IMR-90 (cell line): ENCODE data around the gene EGFR. TPM values are rescaled to one million over a fixed set of nuclear protein-coding genes. Genes with fewer than 3 reads are reported as not detected.

Source experiments
- ATAC-seq: fragments of 200-7000 bp; cut with Tn5 transposase; 2 replicates; pipeline ENCODE4 v1.9.1; 2020; ENCODE audit warnings: low read depth, mild to moderate bottlenecking, moderate library complexity
- BruUV-seq: library from RNA; stranded (reverse); fragments of 400-500 nt; replicated peaks from 2 replicates; lab custom pipeline; 2021; lab: Mats Ljungman, UMichigan
- CTCF ChIA-PET: fragments of 300-600 bp; formaldehyde crosslinking; extraction: SDS; loops from one replicate; lab custom pipeline; 2021; ENCODE audit warnings: antibody characterized with exemption; lab: Yijun Ruan, JAX
- POLR2A ChIA-PET: fragments of 300-600 bp; sonication (Branson Sonifier 250); formaldehyde crosslinking; loops from one replicate; lab custom pipeline; 2022; ENCODE audit warnings: antibody characterized with exemption; ENCODE audit not compliant: unreplicated experiment; lab: Charles Lee
- DNase-seq: peaks from one replicate; pipeline ENCODE4 v3.0.0; 2013
- H2AFZ ChIP-seq: replicated peaks from 2 replicates; pipeline ENCODE3; 2013; ENCODE audit warnings: low read length, mild to moderate bottlenecking; ENCODE audit not compliant: poor library complexity
- H2AK5ac ChIP-seq: 2 replicates; pipeline ENCODE4 v1.6.1; 2013; ENCODE audit warnings: low read depth, low read length, inconsistent platforms
- H2AK9ac ChIP-seq: replicated peaks from 2 replicates; pipeline ENCODE3; 2013; ENCODE audit warnings: mild to moderate bottlenecking, low read depth, low read length, moderate library complexity; ENCODE audit not compliant: poor library complexity
- H2BK120ac ChIP-seq: 2 replicates; pipeline ENCODE4 v1.6.1; 2013; ENCODE audit warnings: low read depth, low read length, inconsistent platforms
- H2BK15ac ChIP-seq: 3 replicates; pipeline ENCODE4 v1.6.1; 2013; ENCODE audit warnings: low read depth, low read length, inconsistent platforms
- H2BK20ac ChIP-seq: 2 replicates; pipeline ENCODE4 v1.6.1; 2013; ENCODE audit warnings: low read depth, mild to moderate bottlenecking, inconsistent platforms, low read length, moderate library complexity
- H2BK5ac ChIP-seq: 2 replicates; pipeline ENCODE4 v1.6.1; 2013; ENCODE audit warnings: mild to moderate bottlenecking, low read depth, low read length, inconsistent platforms; ENCODE audit not compliant: poor library complexity, severe bottlenecking
- H3K14ac ChIP-seq: replicated peaks from 2 replicates; pipeline ENCODE4 v1.6.1; 2013; ENCODE audit warnings: low read depth, low read length, inconsistent platforms
- H3K18ac ChIP-seq: 2 replicates; pipeline ENCODE4 v1.6.1; 2013; ENCODE audit warnings: low read depth, low read length, control low read depth
- H3K23ac ChIP-seq: 2 replicates; pipeline ENCODE4 v1.6.1; 2013; ENCODE audit warnings: low read depth, low read length, inconsistent platforms
- H3K27ac ChIP-seq: 2 replicates; pipeline ENCODE4 v1.5.1; 2013; ENCODE audit warnings: mild to moderate bottlenecking, control low read depth, low read length; ENCODE audit not compliant: insufficient read depth
- H3K27me3 ChIP-seq: 2 replicates; pipeline ENCODE4 v1.6.1; 2013; ENCODE audit warnings: low read length; ENCODE audit not compliant: control insufficient read depth, insufficient read depth
- H3K36me3 ChIP-seq: 2 replicates; pipeline ENCODE4 v1.6.1; 2013; ENCODE audit warnings: low read length, mixed read lengths; ENCODE audit not compliant: control insufficient read depth, insufficient read depth
- H3K4ac ChIP-seq: 2 replicates; pipeline ENCODE4 v1.6.1; 2013; ENCODE audit warnings: low read depth, low read length, inconsistent platforms
- H3K4me1 ChIP-seq: 2 replicates; pipeline ENCODE4 v1.6.1; 2013; ENCODE audit warnings: low read length, mixed read lengths; ENCODE audit not compliant: control insufficient read depth, insufficient read depth
- H3K4me2 ChIP-seq: 2 replicates; pipeline ENCODE4 v1.6.1; 2013; ENCODE audit warnings: low read depth, mild to moderate bottlenecking, control low read depth, low read length, moderate library complexity
- H3K4me3 ChIP-seq: 2 replicates; pipeline ENCODE4 v1.5.1; 2013; ENCODE audit warnings: low read depth, mild to moderate bottlenecking, control low read depth, low read length, moderate library complexity; ENCODE audit not compliant: insufficient read depth
- H3K56ac ChIP-seq: 2 replicates; pipeline ENCODE4 v1.6.1; 2013; ENCODE audit warnings: low read length, inconsistent platforms; ENCODE audit not compliant: insufficient read depth; ENCODE audit errors: extremely low read depth
- H3K79me1 ChIP-seq, 2 experiments: 2 replicates each; pipeline ENCODE4 v1.6.1; 2013; ENCODE audit warnings: low read length in 2 of 2, inconsistent platforms in 1 of 2, low read depth in 1 of 2
- H3K9ac ChIP-seq: 2 replicates; pipeline ENCODE4 v1.6.1; 2013; ENCODE audit warnings: low read depth, low read length, control low read depth
- H3K9me1 ChIP-seq: 2 replicates; pipeline ENCODE4 v1.6.1; 2013; ENCODE audit warnings: low read length, inconsistent platforms; ENCODE audit not compliant: insufficient read depth
- H3K9me3 ChIP-seq: 2 replicates; pipeline ENCODE4 v1.6.1; 2013; ENCODE audit warnings: low read length; ENCODE audit not compliant: control insufficient read depth, insufficient read depth
- H4K20me1 ChIP-seq: 2 replicates; pipeline ENCODE4 v1.6.1; 2013; ENCODE audit warnings: low read length, inconsistent platforms; ENCODE audit not compliant: insufficient read depth
- H4K5ac ChIP-seq: 2 replicates; pipeline ENCODE4 v1.6.1; 2013; ENCODE audit warnings: mild to moderate bottlenecking, low read depth, low read length, control low read depth
- H4K8ac ChIP-seq, 2 experiments: 2 replicates each; pipeline ENCODE4 v1.6.1; 2013; ENCODE audit warnings: low read depth in 2 of 2, low read length in 2 of 2, control low read depth in 1 of 2, inconsistent platforms in 1 of 2
- H4K91ac ChIP-seq: 2 replicates; pipeline ENCODE4 v1.6.1; 2013; ENCODE audit warnings: low read depth, low read length, inconsistent platforms; ENCODE audit not compliant: insufficient read depth
- CHD1 ChIP-seq: IDR thresholded peaks from 2 replicates; pipeline ENCODE4 v1.6.1; 2012; ENCODE audit warnings: low read depth, low read length, improper control_type of control experiment
- ELK1 ChIP-seq: fragments of 150-350 bp; IDR thresholded peaks from 2 replicates; pipeline ENCODE4 v1.6.1; 2016; ENCODE audit warnings: low read depth, mild to moderate bottlenecking, low read length, moderate library complexity, borderline replicate concordance
- MAZ ChIP-seq: IDR thresholded peaks from 2 replicates; pipeline ENCODE4 v1.6.1; 2012; ENCODE audit warnings: low read depth, mild to moderate bottlenecking, low read length, improper control_type of control experiment, moderate library complexity, borderline replicate concordance
- RAD21 ChIP-seq: IDR thresholded peaks from 2 replicates; pipeline ENCODE4 v1.6.1; 2012; ENCODE audit warnings: low read length, improper control_type of control experiment
- WGBS, 2 experiments: methylation state at CpG; one replicate each; pipeline versions ENCODE4 v1.1.5 to v1.1.7; 2013; ENCODE audit warnings: missing lambda C conversion rate in 2 of 2; ENCODE audit not compliant: insufficient read length in 1 of 2; ENCODE audit errors: extremely low coverage in 2 of 2; 5-methylcytosine and 5-hydroxymethylcytosine counted together
- dilution Hi-C: fragments of 300-500 bp; cut with HindIII; formaldehyde crosslinking; loops from one replicate; pipeline ENCODE4 v1.14.3; 2018; ENCODE audit warnings: low sequenced_read_pairs; ENCODE audit not compliant: unreplicated experiment
- in situ Hi-C: fragments of 300-500 bp; cut with MboI; formaldehyde crosslinking; loops from 3 replicates; pipeline ENCODE4 v1.14.3; 2019; ENCODE audit warnings: low sequenced_read_pairs, inconsistent platforms, mixed read lengths
- intact Hi-C: fragments of 100-400 bp; cut with micrococcal nuclease; formaldehyde crosslinking; loops from 2 replicates; pipeline ENCODE4 v1.10.0; 2022
- polyA plus RNA-seq, 3 experiments: library from polyadenylated mRNA; depleted of rRNA; stranded (reverse); fragments of >200 nt; gene quantifications; 2 replicates each; pipeline ENCODE4 v1.2.3, GENCODE V29; 2012; ENCODE audit warnings: low replicate concordance in 1 of 3
- total RNA-seq: library from RNA; depleted of rRNA; stranded (reverse); fragments of >200 nt; gene quantifications from 2 replicates; pipeline ENCODE4 v1.2.3, GENCODE V29; 2012

EGFR gene
- total and polyA plus RNA-seq, 2 of the 4 experiments (the other 2 are of a cell fraction), result 36.9 to 60.4 TPM

- intact Hi-C loops (no loop called here), in situ Hi-C loops (no loop called here)
Observed at GRCh38 chr7:55107946-55108345, 89.1 kb downstream of the EGFR start.

More at GRCh38 chr7:55107946-55108345, 89.1 kb downstream of the EGFR start:
- DNase-seq (peak; percentile 62), ATAC-seq (no peak)
- Histone ChIP-seq H2BK20ac (no peak overlapping the region), H3K4ac (peak overlapping the region; percentile 19; the same call in 1 of the 2 replicates), H4K91ac (no peak overlapping the region), H2AK9ac (no peak overlapping the region), H3K14ac (peak overlapping the region; percentile 7; the same call in 1 of the 2 replicates), H3K4me1 (peaks cover 40% of the 10 kb centered on the region), H3K18ac (no peak overlapping the region), H3K36me3 (no peaks in the 10 kb centered on the region), H3K9me3 (no peaks in the 10 kb centered on the region), H3K9me1 (peaks cover 42% of the 10 kb centered on the region), H2BK120ac (0 out of 2 replicates have a peak overlapping the region, but pooled peaks have one; percentile 5), H3K9ac (no peak overlapping the region), H4K20me1 (peaks cover 55% of the 10 kb centered on the region), H2AK5ac (peak overlapping the region; percentile 25; the same call in 1 of the 2 replicates), H3K27ac (0 out of 2 replicates have a peak overlapping the region, but pooled peaks have one; percentile 35), H3K79me1 (peaks cover 48 to 89% of the 10 kb centered on the region in 2 experiments), H3K4me2 (no peak overlapping the region), H3K23ac (no peak overlapping the region), H4K8ac (peak overlapping the region in 1 of 2 experiments; percentile 26; a peak in 1 of 4 replicates), H3K56ac (no peak overlapping the region), H2BK5ac (peak overlapping the region; percentile 32), H3K27me3 (no peaks in the 10 kb centered on the region), H4K5ac (no peak overlapping the region), H3K4me3 (no peak overlapping the region), H2AFZ (no peak overlapping the region), H2BK15ac (0 out of 3 replicates have a peak overlapping the region, but pooled peaks have one; percentile 5)
- WGBS, 2 experiments, result 70% methylated on average over 4 of the region's 4 CpGs; no CpG with 5 or more reads in 1 of the 2 experiments
- ChIA-PET CTCF (no interaction called here), POLR2A (no interaction called here)
- TF ChIP-seq RAD21, result no peak
- no peak for TF ChIP-seq MAZ
- no peak for TF ChIP-seq ELK1
- TF ChIP-seq CHD1, result no peak
- dilution Hi-C loops, result no loop called here
- no TSS peak for BruUV-seq
